ENCODE results near the gene IPO7.
A peak's percentile ranks its signal among the peaks of the same experiment; 100 is the strongest.
"Not testable (repeated sequence)": the region's sequence is repeated elsewhere in the genome, so short reads cannot be mapped to it uniquely, and the experiment has no call there.

IPO7 gene

GRCh38 chr11:9384535-9385326 lies at the start of gene IPO7:
TSS of gene IPO7 (plus strand) at chr11:9384652. CDS start at chr11:9384764, 112 bp downstream.
- intact Hi-C loops (cut with DNase I), result loop anchor here (2.0 to 5.0 kb wide), 2 partner anchors 70 to 78 kb away; partner anchors contain the start of genes TMEM41B and ZNF143
- peak; percentile 88 to 99 (median 94) for DNase-seq

DNA sequence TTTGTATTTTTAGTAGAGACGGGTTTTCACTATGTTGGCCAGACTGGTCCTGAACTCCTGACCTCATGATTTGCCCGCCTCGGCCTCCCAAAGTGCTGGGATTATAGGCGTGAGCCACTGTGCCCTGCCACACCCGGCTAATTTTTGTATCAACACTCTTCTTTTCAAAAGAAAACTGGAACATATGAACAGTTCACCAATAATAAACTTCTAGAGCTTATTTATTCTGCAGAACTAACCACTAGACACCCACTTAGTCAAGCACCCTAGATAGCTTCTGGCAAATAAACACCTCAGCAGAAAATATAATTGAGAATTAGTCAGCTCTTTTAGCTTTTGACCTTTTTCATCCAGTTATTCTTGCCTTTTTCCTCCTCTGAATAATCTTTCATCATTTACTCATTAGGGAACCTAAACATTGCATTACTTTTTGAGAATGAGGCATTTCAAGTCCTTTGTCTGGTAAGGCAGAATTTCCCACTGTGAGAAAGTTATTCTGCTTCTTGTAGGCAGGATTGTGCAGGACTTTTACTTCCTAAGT lies 42.7 kb upstream of the IPO7 start:
- intact Hi-C loops (cut with DNase I), result no loop called here
- DNase-seq, result no peak

DNA sequence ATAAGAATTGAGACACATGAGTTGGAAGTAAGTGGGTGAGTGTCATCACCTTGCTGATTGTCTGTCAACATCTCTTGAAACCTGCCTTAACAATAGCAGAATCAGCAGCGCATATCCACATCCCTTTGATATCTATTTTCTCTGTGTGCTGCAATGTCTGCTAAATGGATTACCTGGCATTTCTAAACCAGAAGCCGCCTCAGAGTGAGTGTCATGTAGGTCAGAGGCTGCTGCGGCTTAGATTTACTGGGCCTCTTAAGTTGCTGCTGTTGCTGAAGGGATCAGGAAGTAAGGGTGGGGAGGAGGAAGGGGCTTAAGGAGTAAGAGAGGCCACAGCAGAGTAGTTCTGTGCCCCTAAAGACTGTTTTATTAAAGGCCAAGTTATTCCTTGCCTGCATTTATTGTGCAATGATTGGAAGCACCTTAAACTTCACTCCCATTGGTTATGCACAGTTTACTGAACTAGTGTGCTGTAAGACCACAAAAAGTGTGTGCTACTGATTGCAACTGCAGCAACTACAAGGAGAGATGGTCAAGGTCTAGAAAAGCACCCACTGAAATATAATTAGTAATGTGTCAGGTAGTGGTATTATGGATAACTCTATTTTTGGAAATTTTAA lies 40.3 kb upstream of the IPO7 start:
- DNase-seq, result no peak
- intact Hi-C loops (cut with DNase I), result no loop called here

DNA sequence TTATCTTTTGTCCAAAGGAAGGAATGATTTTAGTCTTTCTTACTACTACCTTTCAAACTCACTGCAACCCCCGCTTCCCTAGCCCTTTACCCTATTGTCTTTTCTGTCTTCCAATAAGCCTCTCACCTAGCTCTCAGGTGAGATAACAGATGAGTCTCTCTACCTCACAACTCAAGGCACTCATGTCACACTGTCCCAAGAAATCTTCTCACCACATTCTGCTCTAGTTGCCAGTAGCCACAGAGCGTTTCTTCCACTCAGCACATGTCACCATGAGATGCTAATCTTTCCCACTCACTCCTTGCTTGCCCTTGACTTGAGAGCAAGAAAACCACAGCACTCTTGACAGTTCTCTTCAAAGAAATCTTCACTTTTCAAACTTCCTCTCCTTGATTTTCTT lies 37.4 kb upstream of the IPO7 start:
- intact Hi-C loops (cut with DNase I), result no loop called here
- no peak for DNase-seq

DNA sequence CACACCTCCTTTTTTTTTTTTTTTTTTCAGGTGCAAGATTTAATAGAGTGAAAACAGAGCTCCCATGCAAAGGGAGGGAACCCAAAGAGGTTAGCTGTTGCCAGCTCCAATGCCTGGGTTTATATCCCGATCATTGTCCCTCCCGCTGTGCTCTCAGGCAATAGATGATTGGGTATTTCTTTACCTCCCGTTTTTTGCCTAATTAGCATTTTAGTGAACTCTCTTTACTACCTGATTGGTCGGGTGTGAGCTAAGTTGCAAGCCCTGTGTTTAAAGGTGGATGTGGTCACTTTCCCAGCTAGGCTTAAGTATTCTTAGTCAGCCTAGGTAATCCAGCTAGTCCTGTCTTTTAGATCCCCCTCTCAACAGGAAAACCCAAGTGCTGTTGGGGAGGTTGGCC lies 36.7 kb upstream of the IPO7 start:
- intact Hi-C loops (cut with DNase I); DNase-seq: not testable (repeated sequence)

GRCh38 chr11:9351321-9351881 lies 33.1 kb upstream of the IPO7 start:
- no peak for DNase-seq
- intact Hi-C loops (cut with DNase I), result no loop called here

- no peak for DNase-seq
- intact Hi-C loops (cut with DNase I), result no loop called here
Measured at GRCh38 chr11:9357041-9357440, 27.4 kb upstream of the IPO7 start.

- DNase-seq; intact Hi-C loops (cut with DNase I): not testable (repeated sequence)
Measured at GRCh38 chr11:9360862-9361622, 23.4 kb upstream of the IPO7 start.

DNA sequence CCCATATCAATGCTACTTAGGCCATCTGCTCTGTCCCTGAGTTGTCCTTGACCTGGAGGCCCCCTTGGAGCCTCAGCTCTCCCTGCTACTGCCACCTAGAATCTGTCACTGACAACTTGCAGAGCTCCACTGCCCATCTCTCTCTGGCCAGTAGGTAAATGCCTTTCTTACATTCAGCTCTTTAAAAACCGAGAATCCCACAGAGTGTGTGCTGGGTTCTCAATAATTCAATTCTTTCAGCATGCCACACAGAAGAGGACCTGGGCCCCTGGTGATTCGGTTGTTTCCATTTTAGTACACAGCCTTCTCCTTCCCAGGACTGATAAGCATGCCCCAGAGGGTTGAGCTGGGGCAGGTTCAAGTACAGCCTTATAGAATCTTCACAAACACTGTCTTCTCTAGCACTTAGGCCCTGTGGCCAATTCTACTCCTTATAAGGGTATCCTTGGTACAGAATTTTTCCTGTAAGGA lies 22.0 kb upstream of the IPO7 start:
- DNase-seq, result no peak
- intact Hi-C loops (cut with DNase I), result no loop called here

DNA sequence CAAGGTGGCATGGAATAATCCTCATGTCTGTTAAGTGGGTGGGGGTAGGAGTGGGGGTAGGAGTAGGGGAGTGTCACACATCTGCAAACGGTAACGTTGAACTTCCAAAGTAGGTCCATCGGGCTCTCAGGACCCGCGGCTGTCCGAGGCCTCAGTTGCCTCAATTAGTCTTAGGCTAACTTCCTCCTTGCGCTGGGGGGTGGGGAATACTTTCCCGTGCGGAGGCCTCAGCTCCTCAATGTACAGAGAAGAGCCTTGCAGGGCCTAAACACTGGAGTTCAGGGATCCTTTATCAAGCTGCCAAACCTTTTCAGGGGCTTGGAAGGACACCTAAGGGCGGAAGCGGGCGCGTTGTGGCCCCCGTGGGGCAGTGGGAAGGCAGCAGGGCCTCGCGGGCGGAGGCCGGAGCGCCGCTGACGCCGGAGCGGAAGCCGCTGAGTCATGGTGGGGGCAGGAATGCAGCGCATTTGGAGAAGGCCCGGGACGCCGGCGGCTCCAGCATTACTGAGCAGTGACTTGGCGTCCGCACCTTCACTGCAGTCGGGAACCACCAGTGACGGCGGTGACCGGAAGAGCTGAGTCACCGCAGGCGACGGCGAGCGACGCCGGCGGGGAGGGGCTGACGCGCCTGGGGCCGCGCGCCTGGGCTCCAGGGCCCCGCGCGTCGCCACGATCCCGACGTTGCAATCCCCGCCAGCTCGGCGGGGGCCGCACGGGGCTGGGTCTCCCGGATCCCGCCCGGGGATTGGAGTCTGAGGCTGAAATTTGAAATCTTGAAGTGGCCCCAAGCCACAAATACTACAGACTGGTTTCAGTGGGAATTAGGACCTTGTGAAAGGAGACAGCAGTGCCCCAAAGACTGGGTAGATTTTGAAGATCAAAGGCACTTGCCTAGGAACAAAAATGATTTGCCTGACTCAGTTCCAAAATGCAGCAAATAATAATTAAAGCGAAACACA lies 20.2 kb upstream of the IPO7 start:
- peak; percentile 84 to 99 (median 90) for DNase-seq
- intact Hi-C loops (cut with DNase I), result loop anchor here (1.0 kb wide), 1 partner anchor 50 kb away; the partner anchor contains the start of gene TMEM41B

- intact Hi-C loops (cut with DNase I), result no loop called here
Measured at GRCh38 chr11:9367551-9367950, 16.9 kb upstream of the IPO7 start.

GRCh38 chr11:9377036-9377435 lies 7.4 kb upstream of the IPO7 start:
- intact Hi-C loops (cut with DNase I), result no loop called here

More at GRCh38 chr11:9367551-9367950, 16.9 kb upstream of the IPO7 start:
- no peak for DNase-seq

DNA sequence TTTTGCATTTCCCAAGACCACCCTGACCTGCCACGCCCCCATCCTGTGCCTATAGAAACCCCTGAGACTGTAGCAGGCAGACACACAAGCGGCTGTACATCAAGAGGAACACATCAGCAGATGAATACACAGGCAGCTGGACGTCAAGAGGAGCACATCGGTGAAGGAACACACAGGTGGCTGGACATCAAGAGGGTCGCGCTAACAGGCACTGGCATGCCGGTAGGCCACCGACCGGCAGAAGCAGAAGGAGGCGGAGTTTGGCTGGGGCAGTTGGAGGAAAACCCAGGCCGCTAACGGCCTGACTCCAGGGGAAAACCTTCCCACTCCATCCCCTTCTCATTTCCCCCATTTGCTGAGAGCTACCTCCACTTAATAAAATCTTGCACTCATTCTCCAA lies 5.4 kb upstream of the IPO7 start:
- intact Hi-C loops (cut with DNase I), result no loop called here
- DNase-seq, result peak in 1 of 10 donors; percentile 25

More at GRCh38 chr11:9377036-9377435, 7.4 kb upstream of the IPO7 start:
- DNase-seq, result no peak

GRCh38 chr11:9380773-9381172 lies 3.7 kb upstream of the IPO7 start:
- intact Hi-C loops (cut with DNase I), result no loop called here
- DNase-seq, result peak in 1 of 10 donors; percentile 39

- intact Hi-C loops (cut with DNase I), result loop anchor here (2.0 to 5.0 kb wide), 2 partner anchors 71 to 77 kb away; partner anchors contain the start of genes TMEM41B and ZNF143
- peak in 1 of 10 donors; percentile 10 for DNase-seq
Measured at GRCh38 chr11:9385327-9385899, 961 bp downstream of the IPO7 start.

DNA sequence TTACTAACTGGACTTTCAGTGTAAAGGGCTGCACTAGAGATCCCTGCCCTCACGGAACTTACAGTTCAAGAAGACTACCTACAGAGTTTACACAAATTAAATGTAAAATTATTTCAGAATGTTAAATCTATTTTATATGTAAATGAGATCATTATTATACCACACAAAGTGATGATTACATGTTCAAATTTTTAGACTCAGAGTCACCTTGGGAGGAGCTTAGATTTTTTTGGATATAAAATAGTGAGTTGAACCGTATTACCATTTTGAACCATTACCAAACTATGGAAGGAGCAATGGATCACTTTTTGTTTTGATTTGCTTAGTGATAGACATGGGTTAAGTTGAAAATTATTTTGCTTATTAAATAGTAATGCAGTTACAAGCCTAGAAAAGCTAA lies 1.6 kb downstream of the IPO7 start:
- intact Hi-C loops (cut with DNase I), result loop anchor here (5.0 kb wide), 1 partner anchor 76 kb away; the partner anchor contains the start of gene ZNF143
- no peak for DNase-seq

- DNase-seq, result no peak
- intact Hi-C loops (cut with DNase I), result loop anchor here (5.0 kb wide), 1 partner anchor 75 kb away; the partner anchor contains the start of gene ZNF143
Measured at GRCh38 chr11:9386901-9387300, 2.4 kb downstream of the IPO7 start.

DNA sequence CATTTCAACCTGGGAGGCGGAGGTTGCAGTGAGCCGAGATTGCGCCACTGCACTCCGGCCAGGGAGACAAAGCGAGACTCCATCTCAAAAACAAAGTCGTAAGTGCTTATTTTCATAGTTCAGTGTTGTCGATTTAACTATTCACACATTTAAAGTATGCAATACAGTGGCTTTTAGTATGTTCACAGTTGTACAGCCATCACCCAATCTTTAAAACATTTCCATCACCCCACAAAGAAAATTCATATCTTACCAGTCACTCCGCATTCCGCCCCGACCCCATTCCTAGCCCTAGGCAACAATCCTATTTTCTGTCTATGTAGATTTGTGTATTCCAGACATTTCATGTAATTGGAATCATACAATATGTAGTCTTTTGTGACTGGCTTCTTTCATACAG lies 11.9 kb downstream of the IPO7 start:
- no peak for DNase-seq
- intact Hi-C loops (cut with DNase I), result no loop called here

DNA sequence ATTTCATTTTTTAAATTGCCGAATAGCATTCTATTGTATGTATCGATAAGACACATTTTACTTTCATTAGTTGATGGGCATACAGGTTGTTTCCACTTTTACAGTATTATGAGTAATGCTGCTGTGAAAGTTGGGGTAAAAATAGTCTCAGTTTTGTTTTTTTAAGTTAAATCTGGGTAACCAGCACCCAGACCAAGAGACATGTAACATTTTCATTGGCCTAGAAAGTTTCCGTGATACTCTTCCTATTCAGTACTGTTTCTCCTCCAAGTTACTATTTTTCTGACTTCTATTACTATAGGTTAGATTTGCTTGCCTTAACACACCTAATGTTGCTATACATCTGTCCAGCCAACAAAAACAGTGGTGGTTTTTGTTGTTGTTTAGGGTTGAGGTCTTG lies 12.3 kb downstream of the IPO7 start:
- DNase-seq, result no peak
- intact Hi-C loops (cut with DNase I), result no loop called here

Measured in posterior cingulate gyrus (tissue), 11 donors.